ENCODE data around the gene CCDC61. TPM values are rescaled to one million over a fixed set of nuclear protein-coding genes. Genes with fewer than 3 reads are reported as not detected.

CCDC61 gene
- total and polyA plus RNA-seq, 2 of the 8 experiments (the other 6 are each of a cell fraction or from before 2014, with no cell fraction given), result 7.8 to 17.4 TPM

DNA sequence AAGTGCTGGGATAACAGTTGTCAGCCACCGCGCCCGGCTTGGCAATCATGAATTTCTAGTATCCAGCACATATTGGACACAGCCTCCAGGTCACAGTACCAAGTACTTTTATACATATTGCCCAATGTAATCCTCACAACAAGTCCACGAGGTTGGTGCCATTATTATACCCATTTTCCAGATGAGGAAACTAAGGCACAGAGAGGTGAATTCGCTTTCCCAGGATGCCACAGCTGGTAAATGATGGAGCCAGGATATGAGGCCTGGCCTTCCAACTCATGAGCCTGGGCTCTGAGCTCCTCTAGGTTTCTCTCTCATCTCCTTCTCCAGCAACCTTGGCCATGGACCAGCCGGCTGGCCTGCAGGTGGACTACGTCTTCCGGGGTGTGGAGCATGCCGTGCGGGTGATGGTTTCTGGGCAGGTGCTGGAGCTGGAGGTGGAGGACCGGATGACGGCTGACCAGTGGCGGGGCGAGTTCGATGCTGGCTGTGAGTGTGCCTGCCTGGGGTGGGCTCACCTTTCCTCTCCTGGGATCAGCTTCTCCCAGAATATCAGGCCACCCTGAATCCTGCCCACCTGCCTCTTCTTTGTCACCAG, 7.5 kb downstream of the CCDC61 start:
- H3K23me2 ChIP-seq (ENCODE audit: low read depth, low read length), result peaks cover 10% of the 10 kb centered on the region
- no peak overlapping the region for H3K4me2 ChIP-seq (ENCODE audit: insufficient read depth in 1 of 2, low read depth in 2 of 2, low read length in 2 of 2)
- H3K9ac ChIP-seq (replicated peaks in 1 of 4; ENCODE audit: extremely low read depth in 1 of 4, low read depth in 3 of 4, low read length in 3 of 4), result no peak overlapping the region
- no peak overlapping the region for H2AK5ac ChIP-seq (ENCODE audit: low read depth, low read length)
- no peak overlapping the region for H3K56ac ChIP-seq (replicated peaks; ENCODE audit: insufficient read length, low read depth, low read length)
- POLR2A ChIA-PET (ENCODE audit: partially characterized antibody), result interaction anchor here (1.0 kb wide), 1 partner anchor 28 kb away, joined by 3 read pairs; no protein-coding TSS in a partner anchor
- no peak overlapping the region for H2BK5ac ChIP-seq (ENCODE audit: low read depth, low read length)
- 94% methylated on average over 15 of the region's 15 CpGs; no CpG with 5 or more reads in 1 of the 2 experiments for WGBS, 2 experiments (ENCODE audit: extremely low coverage in 1 of 2, insufficient coverage in 1 of 2, insufficient read length in 1 of 2, insufficient replicate concordance in 2 of 2, low coverage in 1 of 2, low lambda C conversion rate in 2 of 2, missing lambda C conversion rate in 1 of 2)
- no peak overlapping the region for H3K18ac ChIP-seq (ENCODE audit: extremely low read depth, low read length)
- no peak overlapping the region for H2BK20ac ChIP-seq (ENCODE audit: low read length)
- H3K79me1 ChIP-seq (ENCODE audit: low read depth, low read length), result peaks cover 2% of the 10 kb centered on the region; the same call in 1 of the 2 replicates
- H4K5ac ChIP-seq (ENCODE audit: insufficient read length, low read depth, low read length), result no peak overlapping the region
- H3K27me3 ChIP-seq (replicated peaks in 1 of 4; ENCODE audit: control insufficient read depth in 3 of 4, extremely low read depth in 1 of 4, insufficient read depth in 3 of 4, low read length in 3 of 4), result no peaks in the 10 kb centered on the region
- peaks cover 0 to 6% (median 0%) of the 10 kb centered on the region in 4 experiments; a peak in 3 of 8 replicates for H3K36me3 ChIP-seq (ENCODE audit: control insufficient read depth in 2 of 4, insufficient read depth in 4 of 4, low read length in 3 of 4)
- CTCF ChIA-PET (ENCODE audit: partially characterized antibody), result interaction anchor here (1.2 kb wide), 2 partner anchors 17 to 75 kb away, joined by 3 read pairs; no protein-coding TSS in a partner anchor
- no peak for FAIRE-seq
- H3K4me3 ChIP-seq (ENCODE audit: extremely low read depth in 1 of 4, insufficient read depth in 2 of 4, low read depth in 3 of 4, low read length in 4 of 4), result no peak overlapping the region
- H3K27ac ChIP-seq (ENCODE audit: low read depth, low read length), result no peak overlapping the region
- H3K4me1 ChIP-seq (replicated peaks in 1 of 4; ENCODE audit: control insufficient read depth in 3 of 4, insufficient read depth in 4 of 4, low read length in 3 of 4), result peaks cover 0 to 4% (median 3%) of the 10 kb centered on the region in 4 experiments; a peak in 4 of 7 replicates
- no peak overlapping the region for H2AFZ ChIP-seq (ENCODE audit: low read length)
- H3K79me2 ChIP-seq (ENCODE audit: control insufficient read depth in 1 of 2, insufficient read depth in 2 of 2, low read length in 2 of 2), result 0 out of 4 replicates have a peak, but pooled peaks cover 0 to 2% of the 10 kb centered on the region in 2 experiments
- DNase-seq (ENCODE audit: low read depth in 1 of 2, low spot score in 2 of 2), result no peak
- H4K91ac ChIP-seq (replicated peaks; ENCODE audit: insufficient read length, low read length), result no peak overlapping the region
- H2BK12ac ChIP-seq (ENCODE audit: low read depth, low read length), result no peak overlapping the region
- H2BK15ac ChIP-seq (ENCODE audit: low read length), result no peak overlapping the region
- no peak overlapping the region for H3K4ac ChIP-seq (replicated peaks; ENCODE audit: insufficient read length, low read depth, low read length)
- no peak overlapping the region for H4K8ac ChIP-seq (ENCODE audit: extremely low read depth, insufficient read depth, low read length)
- peaks cover 2 to 3% of the 10 kb centered on the region in 2 experiments for H4K20me1 ChIP-seq (replicated peaks in 1 of 2; ENCODE audit: control insufficient read depth in 1 of 2, insufficient read depth in 2 of 2, low read length in 2 of 2)
- H3K14ac ChIP-seq (ENCODE audit: insufficient read length), result no peak overlapping the region
- H3K23ac ChIP-seq (ENCODE audit: insufficient read length), result no peak overlapping the region
- no peak overlapping the region for H2BK120ac ChIP-seq (replicated peaks; ENCODE audit: low read depth, low read length)
- no peaks in the 10 kb centered on the region for H3K9me3 ChIP-seq (ENCODE audit: insufficient read depth in 2 of 2, low read depth in 1 of 2, low read length in 1 of 2)
- TF ChIP-seq JUN (IDR thresholded peaks at IDR 0.05; ENCODE audit: low read depth, low read length) (no peak), CBX8 (IDR thresholded peaks at IDR 0.05; ENCODE audit: borderline replicate concordance, low read depth, low read length) (no peak), CTCF (IDR thresholded peaks at IDR 0.05; ENCODE audit: control extremely low read depth in 1 of 3, insufficient read depth in 1 of 3, low read depth in 1 of 3, low read length in 3 of 3) (no peak), ATF3 (IDR thresholded peaks at IDR 0.05; ENCODE audit: insufficient read depth, low read depth, low read length) (no peak), GTF2F1 (IDR thresholded peaks at IDR 0.05; ENCODE audit: borderline replicate concordance, low read depth, low read length) (no peak), YY1 (IDR thresholded peaks at IDR 0.05; ENCODE audit: low read depth, low read length) (no peak), BACH1 (IDR thresholded peaks at IDR 0.05; ENCODE audit: low read length) (no peak), TAF7 (optimal IDR thresholded peaks at IDR 0.05; ENCODE audit: borderline replicate concordance, low read depth, low read length) (no peak), HDAC2 (IDR thresholded peaks at IDR 0.05; ENCODE audit: borderline replicate concordance in 1 of 2, low read depth in 2 of 2, low read length in 2 of 2) (no peak)

All from H1 (cell line).